Hematopoietic multipotent progenitor cell (in vitro differentiated cells): ENCODE measurements around the gene SLC24A3. TPM values are rescaled to one million over a fixed set of nuclear protein-coding genes. Genes with fewer than 3 reads are reported as not detected.

Experiments
- DNase-seq, 3 donors: peaks; one replicate each; pipeline ENCODE4 v3.0.0-alpha.2; 2011 to 2015; ENCODE audit warnings: low read depth in 2 of 3, low spot score in 2 of 3
- total RNA-seq: library from RNA; depleted of rRNA; stranded (reverse); fragments of >200 nt; gene quantifications from one replicate; pipeline ENCODE4 v1.2.3, GENCODE V29; 2012

The SLC24A3 gene
- total RNA-seq, 1 donor, result 1.9 TPM

DNA sequence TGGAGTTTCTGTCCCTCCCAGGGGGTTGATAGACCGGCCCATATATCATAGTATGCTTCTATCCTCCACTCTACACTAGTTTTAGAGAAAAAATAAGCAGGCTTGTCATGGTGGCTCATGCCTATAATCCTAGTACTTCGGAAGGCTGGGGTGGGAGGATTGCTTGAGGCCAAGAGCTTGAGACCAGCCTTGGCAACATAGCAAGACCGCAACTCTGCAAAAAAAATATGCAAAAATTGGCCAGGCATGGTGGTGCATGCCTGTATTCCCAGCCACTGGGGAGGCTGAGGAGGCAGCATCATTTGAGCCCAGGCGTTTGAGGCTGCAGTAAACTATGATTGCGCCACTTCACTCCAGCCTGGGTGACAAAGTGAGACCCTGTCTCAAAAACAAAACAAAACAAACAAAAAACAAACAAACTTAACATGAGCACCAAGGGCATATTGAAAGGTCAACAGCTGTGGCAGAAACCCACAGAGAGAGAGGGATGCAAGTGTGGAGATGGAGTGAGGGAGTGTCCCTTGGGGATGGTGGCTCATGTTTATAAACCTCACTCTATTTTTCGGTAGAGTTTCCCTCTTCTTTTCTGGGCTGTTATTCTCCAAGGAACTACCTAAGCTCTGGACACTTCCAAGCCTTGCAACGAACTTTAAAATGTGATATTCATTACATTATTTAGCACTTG, 24.1 kb downstream of the SLC24A3 start:
- no peak for DNase-seq

DNA sequence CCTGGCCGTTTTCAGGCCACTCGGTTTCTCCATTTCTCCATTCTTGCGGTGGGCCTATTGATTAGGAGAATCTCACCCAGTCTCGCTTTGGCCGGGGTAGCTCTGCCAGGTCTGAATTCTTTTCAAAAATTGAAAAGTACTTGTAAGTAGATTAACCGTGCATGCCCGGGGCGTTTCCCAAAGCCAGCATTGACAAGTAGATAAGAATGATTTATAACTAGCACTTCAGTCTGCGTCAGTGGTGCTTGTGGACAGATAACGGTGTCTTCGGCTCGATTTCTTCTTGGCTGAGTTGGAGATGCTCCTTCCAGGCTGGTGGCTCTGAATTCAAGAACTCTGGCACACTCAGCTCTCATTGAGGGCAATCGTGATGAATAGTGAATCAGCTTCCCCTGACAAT, 29.0 kb downstream of the SLC24A3 start:
- DNase-seq, result no peak

DNA sequence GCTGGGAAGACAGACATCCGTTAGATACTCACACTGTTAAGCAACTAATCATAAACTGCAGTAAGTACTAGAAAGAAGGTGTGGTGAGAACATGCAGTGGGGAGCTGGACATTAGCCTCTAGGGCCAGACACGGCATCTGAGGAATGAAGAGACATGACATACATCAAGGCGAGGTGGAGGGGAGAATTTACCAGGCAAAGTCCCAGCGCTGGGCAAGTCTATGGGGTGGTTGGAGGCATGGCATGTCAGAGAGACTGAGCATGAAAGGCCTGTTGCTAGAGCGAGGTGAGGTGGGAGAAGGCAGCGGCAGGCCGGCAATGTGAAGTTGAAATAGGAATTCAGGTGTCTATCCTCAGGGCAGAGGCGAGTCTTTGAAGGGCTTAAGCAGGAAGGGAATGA, 31.8 kb downstream of the SLC24A3 start:
- no peak for DNase-seq

DNA sequence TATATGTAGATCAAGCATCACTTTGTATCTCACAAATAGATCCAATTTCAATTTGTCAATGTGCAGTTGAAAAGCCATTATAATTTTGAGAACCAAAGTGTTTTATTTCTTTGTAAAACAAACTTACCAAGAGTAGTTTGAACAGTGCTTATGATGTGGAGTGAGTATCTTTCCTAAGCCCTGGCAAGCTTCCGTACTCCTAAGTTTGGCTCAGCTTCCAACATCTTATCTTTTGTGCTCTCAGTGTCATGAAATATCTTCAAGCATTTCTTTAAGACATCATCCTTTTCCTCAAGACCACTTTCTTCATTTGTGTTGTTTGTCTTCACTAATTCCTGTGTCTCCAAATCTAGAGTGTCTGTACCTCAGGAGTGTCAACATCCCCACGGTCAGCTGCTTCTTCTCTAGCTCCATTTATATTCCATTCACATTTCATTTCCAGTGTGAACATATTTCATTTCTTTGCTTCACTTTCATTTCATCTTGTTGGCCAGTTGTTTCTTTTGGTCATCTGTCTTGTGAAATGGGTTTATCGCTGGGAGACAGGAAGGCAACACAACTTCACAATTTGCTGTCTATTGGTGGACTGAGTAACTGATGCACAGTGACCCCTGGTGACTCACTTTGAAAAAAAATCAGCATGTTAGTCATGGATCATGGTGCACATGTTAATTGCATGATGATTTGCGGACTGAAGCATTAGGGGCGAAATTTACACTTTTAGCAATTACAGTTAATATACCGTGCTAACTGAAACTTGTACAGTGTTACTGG, 36.9 kb downstream of the SLC24A3 start:
- DNase-seq, result peak in 1 of 3 donors; percentile 19

DNA sequence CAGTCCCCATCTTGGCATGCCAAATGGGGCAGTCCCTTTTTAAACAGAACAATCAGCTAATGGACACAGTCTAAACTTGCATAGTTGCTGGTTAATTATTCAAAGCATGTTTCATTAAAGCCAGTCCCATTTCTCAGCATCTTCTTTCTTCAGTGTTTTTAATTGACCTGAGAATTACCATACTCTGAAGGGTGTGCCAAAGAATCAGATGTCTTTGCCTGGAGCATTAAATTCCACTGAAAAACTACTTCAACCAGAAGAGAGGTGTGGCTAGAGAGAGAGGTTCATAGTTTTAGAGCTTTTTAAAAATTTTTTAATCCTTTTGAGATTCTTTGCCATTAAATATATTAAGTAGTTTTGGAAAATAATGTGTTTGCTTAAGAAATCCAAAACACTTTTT, 37.9 kb downstream of the SLC24A3 start:
- DNase-seq, result no peak

DNA sequence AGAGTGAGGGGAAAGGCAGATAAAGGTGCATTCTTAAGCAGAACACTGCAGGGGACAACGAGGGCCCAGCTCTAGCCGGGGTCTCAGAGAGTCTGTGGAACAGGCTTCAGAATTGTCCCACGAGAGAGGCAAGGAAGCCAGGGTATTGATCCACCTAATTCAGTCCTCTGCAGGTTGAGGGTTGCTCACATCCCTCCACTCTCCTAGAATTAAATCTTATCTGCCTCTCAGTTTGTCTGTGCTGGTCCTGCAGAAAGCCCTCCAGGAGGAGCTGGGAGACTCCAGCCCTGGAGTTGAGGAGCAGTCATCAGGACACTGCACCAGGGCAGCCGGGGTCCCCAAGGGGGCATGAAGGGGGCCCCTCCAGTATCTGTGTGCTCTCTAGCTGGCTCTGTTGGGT, 39.1 kb downstream of the SLC24A3 start:
- DNase-seq, result no peak

DNA sequence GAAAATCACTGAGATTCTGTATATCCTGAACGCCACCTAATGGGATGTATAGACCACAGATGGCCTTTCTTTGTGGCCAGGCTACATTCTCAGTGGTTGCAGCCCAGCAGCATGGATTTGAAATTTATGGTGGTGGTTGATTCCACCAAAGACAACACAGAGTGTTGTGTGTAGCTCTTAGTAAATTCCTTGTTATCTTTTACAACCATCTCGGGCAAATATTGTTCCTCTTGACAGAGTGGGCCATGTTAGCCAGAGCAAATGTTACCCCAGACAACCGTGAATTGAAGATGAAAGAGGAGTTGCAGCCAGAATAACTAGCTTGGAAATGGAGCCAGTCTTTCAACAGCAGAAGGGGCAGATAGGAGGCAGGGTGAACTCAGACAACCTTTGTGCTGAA, 39.5 kb downstream of the SLC24A3 start:
- DNase-seq, result no peak

DNA sequence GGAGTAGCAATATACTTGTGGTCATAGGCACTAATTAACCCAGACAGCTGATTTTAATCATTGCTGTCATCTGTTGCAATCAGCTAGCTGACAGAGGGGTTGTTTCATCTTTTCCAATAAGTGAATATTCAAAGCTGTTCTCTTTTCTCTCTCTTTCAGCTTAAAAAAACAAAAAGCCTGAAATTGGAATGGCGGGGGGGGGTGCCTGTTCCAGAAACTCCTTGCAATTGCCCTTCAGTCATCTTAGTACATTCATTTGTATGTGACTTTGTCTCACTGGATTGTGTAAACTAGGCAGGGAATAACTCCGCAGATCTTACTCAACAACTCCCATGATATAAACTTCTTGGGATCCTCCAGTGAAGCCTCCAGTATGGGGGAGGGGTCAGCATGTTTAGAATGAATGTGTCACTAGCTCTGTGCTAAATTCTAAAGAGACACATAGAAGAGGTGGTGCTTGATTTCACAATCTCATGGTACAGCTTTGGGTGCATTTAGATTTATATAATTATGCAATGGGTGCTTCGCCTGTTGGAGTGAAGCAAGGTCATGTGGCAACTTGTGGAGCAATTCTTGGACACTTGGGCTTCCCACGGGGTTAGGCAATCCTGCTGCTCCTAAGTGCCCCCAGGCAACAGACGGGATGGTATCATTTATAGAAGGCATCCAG, 40.1 kb downstream of the SLC24A3 start:
- DNase-seq, result no peak

DNA sequence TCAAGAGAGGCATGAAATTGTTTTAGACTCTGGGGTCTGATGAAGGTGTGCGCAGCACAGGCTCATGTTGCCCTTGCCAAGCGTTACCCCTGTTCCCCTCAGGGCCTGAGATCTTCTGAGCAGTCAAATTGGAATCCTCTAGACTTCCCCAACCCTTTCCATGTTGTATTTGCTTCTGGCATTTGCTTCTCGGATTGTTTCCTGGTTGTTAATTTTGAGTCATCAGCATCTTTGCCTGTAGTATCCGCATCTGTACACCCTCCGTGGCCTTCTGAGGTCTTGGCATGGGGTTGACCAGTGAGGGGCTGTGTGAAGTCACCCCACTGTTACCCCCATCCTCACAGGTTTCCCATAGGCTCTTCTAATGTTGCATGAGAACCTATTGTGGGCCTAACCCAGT, 40.9 kb downstream of the SLC24A3 start:
- no peak for DNase-seq

DNA sequence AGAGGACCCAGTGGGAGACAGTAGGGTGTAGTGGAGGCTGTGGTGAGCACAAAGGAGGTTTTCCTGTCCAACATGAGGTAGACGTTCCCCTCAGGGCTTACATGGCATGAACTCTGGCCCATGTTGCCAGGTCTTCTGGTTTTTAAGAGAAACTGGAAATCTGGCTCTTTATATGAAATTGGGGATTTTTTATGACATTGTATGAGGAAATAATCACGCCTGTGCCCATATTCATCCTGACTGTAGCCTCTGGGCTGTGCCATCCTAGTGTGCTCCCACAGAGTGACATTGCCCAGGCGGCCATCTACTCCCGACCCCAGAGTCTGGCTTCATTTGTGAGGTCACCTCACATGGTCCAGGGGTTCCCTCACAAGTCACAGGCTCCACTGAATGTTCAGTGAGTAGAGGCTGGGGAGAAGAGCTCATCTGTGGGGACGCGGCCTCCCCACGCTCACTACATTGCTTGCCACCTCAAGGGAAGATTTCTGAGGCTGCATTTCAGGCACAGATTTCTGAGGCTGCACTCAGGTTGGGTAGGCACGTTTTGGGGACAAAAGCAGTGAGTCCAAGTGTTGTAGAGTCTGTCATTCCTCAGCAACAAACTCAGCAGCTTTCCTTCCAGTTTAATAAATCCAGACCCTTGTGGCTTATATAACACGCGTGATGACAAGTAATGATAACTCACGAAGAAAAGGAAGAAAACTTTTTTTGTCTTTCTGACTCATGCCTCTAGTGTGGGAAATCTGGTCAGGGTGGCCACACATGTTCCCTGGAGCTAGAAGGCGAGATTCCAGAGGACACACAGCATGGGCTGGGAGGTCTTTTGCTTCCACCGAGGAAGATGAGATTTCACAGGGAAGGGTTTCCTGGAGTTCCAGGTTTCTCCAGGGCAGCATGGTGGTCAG, 41.7 kb downstream of the SLC24A3 start:
- no peak for DNase-seq

DNA sequence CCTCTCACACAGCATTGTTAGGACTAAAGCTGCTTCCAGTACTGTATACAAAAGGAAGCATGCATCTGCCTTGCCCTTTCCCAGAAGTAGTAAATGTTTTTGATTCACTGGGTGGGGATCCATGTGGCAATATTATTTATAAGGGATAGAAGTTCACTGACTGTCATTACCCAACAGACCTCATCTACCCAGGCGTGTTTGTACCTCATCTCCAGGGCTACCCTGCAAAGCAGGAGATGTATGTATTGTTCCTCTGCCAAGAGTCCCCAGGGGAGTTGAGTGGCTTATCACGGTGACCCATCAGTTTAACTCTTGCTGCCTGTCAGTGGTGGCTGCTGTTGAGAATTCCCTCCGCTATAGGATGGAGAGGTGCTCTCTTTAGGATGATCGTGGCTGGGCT, 42.5 kb downstream of the SLC24A3 start:
- no peak for DNase-seq

DNA sequence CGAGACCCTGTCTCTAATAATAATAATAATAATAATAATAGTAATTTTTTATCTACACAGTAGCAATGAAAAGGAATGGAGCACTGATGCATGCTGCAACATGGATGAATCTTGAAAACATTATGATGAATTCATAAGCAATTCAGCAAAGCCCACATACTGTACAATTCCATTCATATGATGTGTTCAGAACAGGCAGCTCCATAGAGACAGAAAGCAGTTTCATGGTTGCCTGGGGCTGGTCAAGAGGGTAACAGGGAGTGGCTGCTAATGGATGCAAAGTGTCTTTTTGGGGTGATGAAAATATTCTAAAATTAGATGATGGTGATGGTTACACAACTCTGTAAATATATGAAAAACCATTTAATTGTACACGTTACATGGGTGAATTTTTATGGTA, 43.6 kb downstream of the SLC24A3 start:
- no peak for DNase-seq

DNA sequence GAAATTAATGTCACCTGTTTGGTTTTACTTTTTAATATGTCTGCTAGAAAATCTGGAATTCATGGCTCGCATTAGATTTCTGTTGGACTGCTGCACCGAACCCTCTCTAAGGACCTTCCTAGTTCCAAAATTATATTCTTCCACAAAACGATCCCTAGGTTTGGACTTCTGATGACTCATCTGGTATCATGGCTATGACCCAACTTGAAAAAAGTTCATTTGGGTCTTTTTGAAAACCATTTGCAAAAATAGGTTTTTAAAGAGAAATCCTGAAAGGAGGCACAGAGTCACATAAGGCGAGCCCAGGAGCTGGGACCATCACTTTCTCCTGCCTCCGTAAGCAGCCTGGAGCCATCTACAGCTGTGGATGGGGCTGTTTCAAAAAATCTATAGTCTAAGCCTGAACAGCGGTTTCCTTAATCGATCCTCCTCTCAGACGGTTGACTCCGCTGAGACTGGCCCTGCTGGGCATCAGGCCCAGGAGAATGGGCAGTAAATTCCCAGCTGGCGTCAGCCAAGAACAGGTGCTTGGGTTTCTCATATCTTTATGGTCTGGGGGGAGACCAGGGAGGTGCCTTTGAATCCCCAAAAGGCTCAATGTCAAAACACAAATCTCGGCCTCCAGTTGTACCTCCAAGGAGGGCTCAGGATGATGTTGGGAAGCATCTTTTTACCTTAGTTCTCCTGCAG, 44.6 kb downstream of the SLC24A3 start:
- no peak for DNase-seq

DNA sequence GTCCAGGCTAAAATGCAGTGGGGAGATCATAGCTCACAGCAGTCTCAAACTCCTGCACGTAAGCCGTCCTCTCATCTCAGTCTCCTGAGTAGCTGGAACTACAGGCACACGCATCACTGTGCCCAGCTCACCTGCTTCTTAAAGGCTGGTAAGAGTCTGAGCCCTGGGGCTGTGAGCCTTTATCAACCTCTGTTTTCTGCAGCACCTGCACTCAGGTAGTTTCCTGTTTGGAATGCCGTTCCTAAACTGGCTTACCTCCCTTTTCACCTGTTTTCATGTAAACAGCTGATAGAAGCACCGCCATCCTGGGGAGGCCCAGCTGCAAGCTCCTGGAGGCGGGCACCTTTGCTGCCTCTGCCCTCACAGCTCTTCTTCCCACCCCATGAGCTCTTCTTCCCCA, 45.4 kb downstream of the SLC24A3 start:
- DNase-seq, result no peak

DNA sequence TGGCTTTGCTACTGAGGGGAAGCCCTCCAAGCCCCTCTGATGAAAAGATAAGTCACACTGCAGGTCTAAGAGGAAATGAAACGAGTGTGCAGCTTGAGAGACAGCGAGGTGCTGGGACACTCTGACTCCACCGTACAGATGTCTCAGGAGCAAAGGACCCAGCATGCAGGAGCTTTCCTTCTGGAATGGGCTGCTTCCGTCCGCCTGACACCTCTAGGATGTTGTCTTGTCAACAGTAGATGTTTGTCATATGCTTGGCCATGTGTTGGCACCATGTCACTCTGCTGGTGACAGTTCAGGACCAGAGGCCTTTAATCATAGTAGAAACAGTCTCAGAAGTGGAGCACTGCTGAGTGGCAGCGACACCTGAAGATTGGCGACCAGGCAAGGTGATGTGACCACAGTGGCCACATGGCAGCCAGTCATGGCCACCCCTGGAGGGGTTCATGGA, 46.7 kb downstream of the SLC24A3 start:
- DNase-seq, result peak in 1 of 3 donors; percentile 39

DNA sequence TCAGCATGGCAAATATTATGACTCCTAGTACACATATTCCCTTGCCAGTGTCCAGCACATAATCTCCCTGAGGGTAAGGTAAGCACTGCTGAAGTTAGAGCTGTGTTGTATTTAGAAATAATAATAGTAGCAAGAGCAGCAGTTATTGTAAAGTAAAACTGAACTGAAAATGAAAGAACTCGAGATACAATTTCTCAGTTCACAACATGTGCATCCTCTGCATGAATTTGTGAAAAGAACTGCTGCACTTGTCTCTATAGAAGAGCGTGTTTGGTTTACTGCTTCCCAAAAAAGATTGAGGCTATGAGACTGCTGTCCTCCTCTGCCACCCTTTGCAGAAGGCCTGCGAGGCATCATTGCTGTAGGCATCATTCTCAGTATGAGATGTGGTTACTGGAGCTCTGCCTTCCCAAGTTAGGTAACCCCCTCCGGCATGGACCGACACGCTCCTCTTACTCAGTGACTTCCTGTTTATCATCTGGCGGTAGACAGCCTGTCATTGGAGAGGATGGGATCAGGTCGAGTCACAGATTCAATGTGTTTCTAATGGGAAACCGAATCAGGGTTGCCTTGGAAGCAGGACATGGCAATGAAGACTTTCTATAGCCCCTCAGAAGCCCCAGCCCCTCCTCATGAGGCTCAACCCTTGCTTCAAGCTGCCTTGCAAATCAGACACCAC, 48.1 kb downstream of the SLC24A3 start:
- no peak for DNase-seq

DNA sequence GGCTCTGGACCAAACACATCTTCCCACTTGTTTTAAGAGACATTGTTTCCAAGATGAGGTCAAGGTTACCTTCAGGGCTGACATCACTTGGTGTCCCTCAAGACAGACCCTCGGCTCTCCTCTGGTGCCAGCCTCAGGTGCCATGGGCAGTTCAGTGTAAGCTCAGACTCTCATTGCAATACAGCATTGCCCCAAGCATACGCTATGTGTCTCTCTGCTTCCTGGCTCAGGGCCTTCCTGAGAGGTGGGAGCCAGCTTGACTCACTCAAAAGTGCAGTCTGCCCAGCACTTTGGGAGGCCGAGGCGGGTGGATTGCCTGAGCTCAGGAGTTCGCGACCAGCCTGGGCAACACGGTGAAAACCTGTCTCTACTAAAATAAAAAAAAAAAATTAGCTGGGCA, 51.7 kb downstream of the SLC24A3 start:
- no peak for DNase-seq

DNA sequence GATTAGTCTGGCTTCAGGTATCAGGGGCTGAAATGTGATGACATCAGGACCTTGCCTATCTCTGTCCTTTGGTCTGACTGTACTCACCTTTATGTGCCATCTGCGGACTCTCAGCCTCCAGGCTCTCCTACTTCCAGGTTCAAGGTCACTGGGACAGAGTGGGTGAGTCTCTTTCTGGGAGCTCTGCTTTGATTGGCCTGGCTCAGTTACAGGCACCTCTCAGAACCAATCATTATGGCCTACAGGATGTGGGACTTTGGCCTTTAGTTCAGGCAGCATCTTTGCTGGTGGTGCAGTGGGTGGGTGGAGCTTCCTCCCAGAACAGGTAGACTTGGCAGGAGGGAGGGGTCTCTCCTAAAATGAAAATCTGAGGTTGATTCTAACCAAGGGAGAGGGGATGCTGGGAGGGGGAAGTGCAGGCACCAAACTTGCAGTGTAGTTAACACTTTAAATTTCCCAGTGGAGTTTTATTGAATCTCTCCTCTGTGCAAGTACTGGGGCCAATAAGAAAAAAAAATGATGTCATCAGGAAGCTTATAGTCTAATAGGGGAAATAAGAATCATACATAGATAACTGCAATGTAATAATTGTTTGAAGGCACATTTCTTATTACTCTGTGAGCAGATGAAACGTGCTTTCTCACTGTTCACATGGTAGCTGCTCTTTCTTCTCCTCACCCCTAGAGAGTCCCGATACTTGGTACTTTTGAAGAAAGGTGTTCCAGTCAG, 53.4 kb downstream of the SLC24A3 start:
- DNase-seq, result no peak

DNA sequence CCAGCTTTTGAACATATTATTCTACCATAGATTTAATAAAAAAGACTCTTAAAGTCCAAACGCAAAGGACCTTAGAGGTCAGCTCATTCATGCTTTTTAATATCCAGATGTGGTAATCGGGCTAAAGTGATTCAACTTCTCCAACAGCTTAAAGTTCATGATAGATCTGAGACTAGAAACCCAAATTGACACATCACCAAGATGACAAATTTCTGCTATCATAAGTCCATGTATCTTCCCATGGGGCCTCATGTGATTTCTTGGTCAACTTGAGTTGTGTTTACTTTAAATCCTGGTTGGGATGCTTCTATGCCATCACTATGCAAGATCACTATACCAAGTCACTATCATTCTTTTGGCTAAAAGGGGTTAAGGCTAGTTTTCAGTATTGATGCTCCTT, 56.0 kb downstream of the SLC24A3 start:
- no peak for DNase-seq
